CD8-positive, alpha-beta memory T cell (primary cell): Measurements from ENCODE around the gene RPL7A. TPM values are rescaled to one million over a fixed set of nuclear protein-coding genes. Genes with fewer than 3 reads are reported as not detected.

Experiments used
- CTCF ChIA-PET: fragments of 350-600 bp; sonication (Branson Sonifier 250); formaldehyde crosslinking; loops from one replicate; lab custom pipeline; 2021; ENCODE audit warnings: antibody characterized with exemption; lab: Charles Lee
- POLR2A ChIA-PET: fragments of 350-600 bp; sonication (Branson Sonifier 250); formaldehyde crosslinking; loops from one replicate; lab custom pipeline; 2021; ENCODE audit warnings: antibody characterized with exemption; lab: Charles Lee
- DNase-seq, 5 donors: peaks; one replicate each; pipeline versions ENCODE4 v3.0.0 to v3.0.0-alpha.2; 2020 to 2022; ENCODE audit warnings: mixed read lengths in 1 of 5
- H3K27ac ChIP-seq: one replicate; pipeline ENCODE4 v1.7.0; 2013; ENCODE audit warnings: low read depth, mild to moderate bottlenecking, low read length, moderate library complexity
- H3K27me3 ChIP-seq: 2 replicates; pipeline ENCODE4 v1.7.0; 2013; ENCODE audit warnings: low read length, mild to moderate bottlenecking; ENCODE audit not compliant: insufficient read depth, poor library complexity, severe bottlenecking
- H3K36me3 ChIP-seq: 2 replicates; pipeline ENCODE4 v1.7.0; 2013; ENCODE audit warnings: mild to moderate bottlenecking, low read length, moderate library complexity; ENCODE audit not compliant: insufficient read depth
- H3K4me1 ChIP-seq: 2 replicates; pipeline ENCODE4 v1.7.0; 2013; ENCODE audit warnings: mild to moderate bottlenecking, low read length, moderate library complexity; ENCODE audit not compliant: insufficient read depth
- H3K4me3 ChIP-seq: 2 replicates; pipeline ENCODE4 v1.7.0; 2013; ENCODE audit warnings: mild to moderate bottlenecking, low read length
- H3K9me3 ChIP-seq: 2 replicates; pipeline ENCODE4 v1.7.0; 2013; ENCODE audit warnings: mild to moderate bottlenecking, low read length
- H3K27ac Mint-ChIP-seq, 8 donors: one replicate each; pipeline ENCODE4 v1.8.0; 2020 to 2021; ENCODE audit warnings: mixed read lengths in 8 of 8, mild to moderate bottlenecking in 6 of 8, inconsistent platforms in 3 of 8, moderate library complexity in 3 of 8
- H3K27me3 Mint-ChIP-seq, 2 donors: one replicate each; pipeline ENCODE4 v1.8.0; 2020 to 2021; ENCODE audit warnings: mixed read lengths in 2 of 2, mild to moderate bottlenecking in 1 of 2, moderate library complexity in 1 of 2
- H3K36me3 Mint-ChIP-seq, 3 donors: one replicate each; pipeline ENCODE4 v1.8.0; 2020 to 2021; ENCODE audit warnings: mixed read lengths in 3 of 3, inconsistent platforms in 1 of 3, mild to moderate bottlenecking in 1 of 3
- H3K4me1 Mint-ChIP-seq, 3 donors: one replicate each; pipeline ENCODE4 v1.8.0; 2020 to 2021; ENCODE audit warnings: mixed read lengths in 3 of 3, inconsistent platforms in 1 of 3, mild to moderate bottlenecking in 1 of 3
- H3K4me3 Mint-ChIP-seq, 7 donors: one replicate each; pipeline ENCODE4 v1.8.0; 2020 to 2021; ENCODE audit warnings: mixed read lengths in 7 of 7, mild to moderate bottlenecking in 6 of 7, moderate library complexity in 4 of 7, inconsistent platforms in 2 of 7
- H3K9me3 Mint-ChIP-seq, 5 donors: one replicate each; pipeline ENCODE4 v1.8.0; 2020 to 2022; ENCODE audit warnings: mixed read lengths in 5 of 5, mild to moderate bottlenecking in 3 of 5, moderate library complexity in 2 of 5, inconsistent platforms in 1 of 5
- polyA plus RNA-seq: library from polyadenylated mRNA; unstranded; fragments of 300-500 nt; fragmentation: Illumina TruSeq; gene quantifications from one replicate; pipeline ENCODE4 v1.2.3, GENCODE V29; 2021
- total RNA-seq, 2 experiments: library from RNA; stranded (reverse); gene quantifications; one replicate each; pipeline ENCODE4 v1.2.3, GENCODE V29; 2021

Gene RPL7A
- total and polyA plus RNA-seq, 3 experiments from 2014 or later = 1,038 to 3,155 (median 3,139) TPM

DNA sequence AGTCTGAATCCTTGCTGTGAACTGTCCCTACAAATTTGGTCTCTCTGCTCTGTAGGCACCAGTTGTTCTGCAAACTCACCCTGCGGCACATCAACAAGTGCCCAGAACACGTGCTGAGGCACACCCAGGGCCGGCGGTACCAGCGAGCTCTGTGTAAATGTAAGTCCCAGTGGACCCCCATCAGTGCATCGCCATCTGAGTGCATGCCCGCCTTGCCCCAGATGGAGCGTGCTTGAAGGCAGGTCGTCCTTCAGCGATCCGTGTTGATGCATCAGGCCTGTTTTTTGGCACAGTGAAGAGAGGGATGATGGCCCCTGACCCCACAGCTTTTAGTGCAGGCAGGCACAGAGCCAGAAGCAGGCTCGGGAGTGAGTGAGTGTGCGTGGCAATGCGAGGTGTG, 9.6 kb downstream of the RPL7A start:
- H3K9me3 ChIP-seq = no peaks in the 10 kb centered on the region
- peaks cover 0 to 3% of the 10 kb centered on the region in 2 donors for H3K27me3 Mint-ChIP-seq
- no peak for DNase-seq
- H3K4me3 Mint-ChIP-seq = peak overlapping the region; percentile 68 to 94 (median 81)
- H3K9me3 Mint-ChIP-seq = no peaks in the 10 kb centered on the region
- H3K4me3 ChIP-seq = peak overlapping the region; percentile 17
- H3K27ac Mint-ChIP-seq = peak overlapping the region; percentile 17 to 90 (median 74)
- H3K27me3 ChIP-seq = no peaks in the 10 kb centered on the region
- CTCF ChIA-PET = interaction anchor here (1.0 to 8.2 kb wide), 8 partner anchors 8 to 203 kb away, joined by 3 to 84 read pairs (median 5); no protein-coding TSS in a partner anchor
- H3K4me1 ChIP-seq = peaks cover 35% of the 10 kb centered on the region
- H3K36me3 Mint-ChIP-seq = peaks cover 3 to 69% (median 4%) of the 10 kb centered on the region in 3 donors
- peaks cover 39% of the 10 kb centered on the region for H3K36me3 ChIP-seq
- no peak overlapping the region for H3K27ac ChIP-seq
- H3K4me1 Mint-ChIP-seq = peaks cover 25 to 54% (median 32%) of the 10 kb centered on the region in 3 donors
- POLR2A ChIA-PET = interaction anchor here (2.0 to 5.9 kb wide), 3 partner anchors 10 to 17 kb away, joined by 13 to 58 read pairs (median 25); partner anchors contain the start of genes MED22 and RPL7A

DNA sequence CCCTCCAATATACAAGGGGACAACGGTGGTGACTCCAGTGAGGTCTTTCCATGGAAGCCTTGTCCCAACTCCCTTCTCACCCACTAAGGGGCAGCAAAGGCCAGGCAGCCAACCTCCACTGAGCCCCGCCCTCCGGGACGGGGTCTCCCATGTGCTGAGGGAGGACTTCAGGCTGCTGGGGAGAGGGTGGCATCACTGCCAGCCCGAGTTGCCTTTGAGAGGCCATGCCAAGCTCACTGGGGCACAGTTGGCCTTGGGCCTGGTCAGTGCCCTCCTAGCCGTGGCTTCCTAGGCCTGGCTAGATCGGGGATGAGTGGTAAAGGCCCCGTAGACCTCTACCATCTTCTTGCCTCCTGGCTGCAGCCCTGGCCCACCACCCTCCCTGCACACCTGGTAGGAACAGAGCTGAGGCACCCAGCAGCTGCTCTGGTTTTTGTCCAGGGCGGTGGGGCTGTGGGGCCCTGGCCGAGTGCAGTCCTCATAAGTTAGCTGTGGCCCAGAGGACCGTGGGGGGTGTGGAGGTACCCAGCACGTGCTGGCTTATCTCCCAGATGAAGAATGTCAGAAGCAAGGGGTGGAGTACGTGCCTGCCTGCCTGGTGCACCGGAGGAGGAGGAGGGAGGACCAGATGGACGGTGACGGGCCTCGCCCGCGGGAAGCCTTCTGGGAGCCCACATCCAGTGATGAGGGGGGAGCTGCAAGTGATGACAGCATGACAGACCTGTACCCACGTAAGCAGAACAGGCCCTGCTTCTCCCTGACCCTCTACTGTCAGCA, 11.6 kb downstream of the RPL7A start:
- POLR2A ChIA-PET = interaction anchor here (5.9 kb wide), 1 partner anchor 12 kb away, joined by 58 read pairs; no protein-coding TSS in a partner anchor

DNA sequence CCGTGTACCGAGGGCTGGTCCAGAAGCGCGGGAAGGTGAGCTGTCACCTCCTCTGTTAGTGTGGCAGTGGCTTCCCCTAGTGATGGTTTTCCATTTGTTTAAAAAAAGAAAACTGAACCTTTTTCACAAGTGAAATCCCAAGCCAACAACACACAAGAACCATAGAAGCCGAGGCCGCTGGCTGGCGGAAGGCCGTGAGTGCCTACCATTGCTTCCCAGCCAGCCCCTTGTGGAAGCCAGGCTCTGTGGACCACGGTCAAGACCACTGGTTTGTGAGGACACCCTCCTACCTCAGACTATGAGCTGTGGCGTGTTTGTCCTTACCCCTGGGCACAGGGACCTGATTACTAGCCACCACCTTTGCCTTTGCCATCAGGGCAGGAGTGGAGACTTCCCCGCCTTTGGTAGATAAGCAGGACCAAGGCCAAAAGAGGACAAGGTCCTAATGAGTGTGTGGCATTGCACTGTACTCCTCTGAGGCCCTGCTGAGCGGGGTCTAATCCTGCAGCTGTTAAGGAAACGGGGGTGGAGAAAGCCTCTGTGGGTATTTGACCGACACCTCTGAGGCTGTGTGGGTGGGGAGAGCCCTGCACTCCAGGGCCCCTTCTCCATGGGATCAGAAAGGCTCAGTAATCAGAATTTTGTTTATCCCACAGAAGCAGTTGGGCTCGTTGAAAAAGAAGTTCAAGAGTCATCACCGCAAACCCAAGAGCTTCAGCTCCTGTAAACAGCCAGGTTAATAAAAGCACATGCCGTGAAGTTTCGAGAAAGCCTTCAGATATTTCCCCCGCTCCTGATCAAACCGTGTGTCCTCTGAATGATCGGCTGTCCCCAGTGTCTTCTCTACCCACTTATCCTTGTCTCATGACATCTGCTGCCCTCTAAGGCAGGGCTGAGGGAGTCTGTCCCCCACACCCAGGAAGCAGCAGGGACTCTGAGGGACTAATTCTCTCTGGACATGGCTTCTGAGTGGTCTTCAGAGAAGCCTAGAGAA, 12.7 kb downstream of the RPL7A start:
- peaks cover 31 to 65% (median 31%) of the 10 kb centered on the region in 3 donors for H3K4me1 Mint-ChIP-seq
- POLR2A ChIA-PET = no interaction called here
- no peaks in the 10 kb centered on the region for H3K9me3 ChIP-seq
- H3K36me3 Mint-ChIP-seq = peaks cover 4 to 85% (median 9%) of the 10 kb centered on the region in 3 donors
- peaks cover 21% of the 10 kb centered on the region for H3K4me1 ChIP-seq
- no peaks in the 10 kb centered on the region for H3K9me3 Mint-ChIP-seq
- peak overlapping the region in 1 of 7 donors; percentile 76 for H3K4me3 Mint-ChIP-seq
- no peaks in the 10 kb centered on the region for H3K27me3 ChIP-seq
- H3K27me3 Mint-ChIP-seq = peaks cover 0 to 3% of the 10 kb centered on the region in 2 donors
- DNase-seq = no peak
- H3K27ac Mint-ChIP-seq = peak overlapping the region in 6 of 8 donors; percentile 54 to 95 (median 76)
- no peak overlapping the region for H3K4me3 ChIP-seq
- CTCF ChIA-PET = interaction anchor here (1.2 to 8.2 kb wide), 2 partner anchors 12 to 45 kb away, joined by 3 to 84 read pairs; no protein-coding TSS in a partner anchor
- H3K27ac ChIP-seq = no peak overlapping the region
- peaks cover 58% of the 10 kb centered on the region for H3K36me3 ChIP-seq

More for the DNA sequence above, 11.6 kb downstream of the RPL7A start:
- Mint-ChIP-seq H3K36me3 (peaks cover 4 to 74% (median 9%) of the 10 kb centered on the region in 3 donors), H3K27ac (peak overlapping the region in 7 of 8 donors; percentile 39 to 88 (median 66)), H3K27me3 (peaks cover 0 to 3% of the 10 kb centered on the region in 2 donors), H3K4me1 (peaks cover 28 to 62% (median 30%) of the 10 kb centered on the region in 3 donors), H3K9me3 (no peaks in the 10 kb centered on the region), H3K4me3 (peak overlapping the region in 3 of 7 donors; percentile 36 to 82 (median 75))
- Histone ChIP-seq H3K27ac (no peak overlapping the region), H3K27me3 (no peaks in the 10 kb centered on the region), H3K4me1 (peaks cover 32% of the 10 kb centered on the region), H3K9me3 (no peaks in the 10 kb centered on the region), H3K4me3 (no peak overlapping the region), H3K36me3 (peaks cover 47% of the 10 kb centered on the region)
- DNase-seq = no peak
- CTCF ChIA-PET = interaction anchor here (1.5 to 8.2 kb wide), 2 partner anchors 13 to 205 kb away, joined by 3 to 84 read pairs; no protein-coding TSS in a partner anchor

DNA sequence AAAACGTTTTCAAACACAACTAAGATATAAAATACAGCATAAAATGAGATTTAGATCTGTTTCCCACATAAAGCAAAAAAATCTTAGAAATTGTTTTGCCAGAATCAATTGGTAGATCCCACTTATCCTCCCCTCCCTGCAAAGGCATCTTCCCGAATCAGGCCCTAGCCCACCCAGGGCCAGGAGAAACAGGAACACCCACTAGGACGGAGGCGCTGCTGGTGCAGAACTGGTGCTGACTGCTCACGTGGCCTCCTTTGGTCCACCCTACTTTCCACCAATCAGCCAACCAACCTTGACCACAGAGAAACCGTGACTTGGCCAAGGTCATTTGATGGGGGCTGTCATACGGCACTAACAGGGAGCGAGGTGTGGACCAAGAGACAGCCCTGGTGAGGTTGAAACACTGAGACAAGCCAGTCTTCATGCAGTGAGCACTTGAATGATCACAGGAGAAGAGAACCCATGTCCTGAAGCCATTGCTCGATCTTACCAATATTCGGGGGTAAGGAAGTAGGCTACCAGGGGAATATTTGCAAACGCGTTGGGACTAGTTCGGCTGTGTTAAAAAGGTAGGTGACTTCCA, 13.6 kb downstream of the RPL7A start:
- H3K4me3 Mint-ChIP-seq = peak overlapping the region in 1 of 7 donors; percentile 76
- H3K36me3 Mint-ChIP-seq = peaks cover 4 to 91% (median 11%) of the 10 kb centered on the region in 3 donors
- Histone ChIP-seq H3K27me3 (no peaks in the 10 kb centered on the region), H3K9me3 (no peaks in the 10 kb centered on the region), H3K36me3 (peaks cover 67% of the 10 kb centered on the region), H3K4me1 (peaks cover 18% of the 10 kb centered on the region), H3K4me3 (no peak overlapping the region), H3K27ac (no peak overlapping the region)
- ChIA-PET POLR2A (no interaction called here), CTCF (interaction anchor here (1.2 to 1.7 kb wide), 2 partner anchors 10 to 44 kb away, joined by 3 to 7 read pairs; no protein-coding TSS in a partner anchor)
- H3K27ac Mint-ChIP-seq = peak overlapping the region in 6 of 8 donors; percentile 50 to 95 (median 76)
- DNase-seq = no peak
- H3K9me3 Mint-ChIP-seq = no peaks in the 10 kb centered on the region
- H3K27me3 Mint-ChIP-seq = no peaks in the 10 kb centered on the region
- peaks cover 32 to 70% (median 39%) of the 10 kb centered on the region in 3 donors for H3K4me1 Mint-ChIP-seq

DNA sequence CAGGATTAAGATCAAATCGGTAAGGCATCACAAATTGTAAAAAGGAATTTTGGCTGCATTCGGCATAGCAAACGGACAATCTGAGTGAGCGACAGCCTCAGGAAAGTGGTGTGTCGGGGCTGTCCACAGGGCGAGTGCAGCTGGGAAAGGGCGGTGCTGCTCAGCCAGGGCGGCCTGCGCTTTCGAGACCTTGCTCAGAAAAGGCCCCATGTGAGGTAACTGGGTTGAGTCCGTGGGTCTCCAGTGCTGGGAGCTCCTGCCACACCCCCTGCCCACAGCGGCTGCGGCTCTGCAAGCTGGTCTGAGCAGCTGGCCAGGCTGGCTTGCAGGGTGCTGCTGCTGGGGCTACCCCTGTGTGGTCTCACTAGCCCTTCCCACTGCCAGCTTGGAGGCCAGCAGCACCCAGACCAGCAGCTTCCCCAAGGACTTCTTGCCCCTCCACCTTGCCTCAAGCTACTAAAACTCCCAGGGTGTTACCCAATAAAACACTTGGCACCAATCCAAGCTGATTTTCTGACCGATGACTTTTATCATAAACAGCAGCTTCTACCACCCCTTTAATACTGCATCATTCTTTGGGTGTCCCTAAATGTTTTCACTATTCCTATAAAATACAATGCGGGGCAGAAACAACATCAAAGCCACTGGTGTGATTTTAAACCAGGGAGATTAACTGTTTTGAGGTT, 14.5 kb downstream of the RPL7A start:
- Histone ChIP-seq H3K4me3 (no peak overlapping the region), H3K27ac (no peak overlapping the region), H3K9me3 (no peaks in the 10 kb centered on the region), H3K36me3 (peaks cover 75% of the 10 kb centered on the region), H3K4me1 (peaks cover 20% of the 10 kb centered on the region), H3K27me3 (no peaks in the 10 kb centered on the region)
- peak overlapping the region in 1 of 7 donors; percentile 76 for H3K4me3 Mint-ChIP-seq
- peaks cover 30 to 72% (median 33%) of the 10 kb centered on the region in 3 donors for H3K4me1 Mint-ChIP-seq
- ChIA-PET POLR2A (interaction anchor here (0.5 to 0.7 kb wide), 2 partner anchors 12 to 57 kb away, joined by 4 read pairs; no protein-coding TSS in a partner anchor), CTCF (interaction anchor here (1.0 to 3.4 kb wide), 3 partner anchors 9 to 42 kb away, joined by 3 to 10 read pairs (median 7); no protein-coding TSS in a partner anchor)
- peak overlapping the region in 4 of 8 donors; percentile 12 to 87 (median 46) for H3K27ac Mint-ChIP-seq
- peaks cover 4 to 96% (median 11%) of the 10 kb centered on the region in 3 donors for H3K36me3 Mint-ChIP-seq
- H3K27me3 Mint-ChIP-seq = no peaks in the 10 kb centered on the region
- DNase-seq = no peak
- H3K9me3 Mint-ChIP-seq = no peaks in the 10 kb centered on the region

DNA sequence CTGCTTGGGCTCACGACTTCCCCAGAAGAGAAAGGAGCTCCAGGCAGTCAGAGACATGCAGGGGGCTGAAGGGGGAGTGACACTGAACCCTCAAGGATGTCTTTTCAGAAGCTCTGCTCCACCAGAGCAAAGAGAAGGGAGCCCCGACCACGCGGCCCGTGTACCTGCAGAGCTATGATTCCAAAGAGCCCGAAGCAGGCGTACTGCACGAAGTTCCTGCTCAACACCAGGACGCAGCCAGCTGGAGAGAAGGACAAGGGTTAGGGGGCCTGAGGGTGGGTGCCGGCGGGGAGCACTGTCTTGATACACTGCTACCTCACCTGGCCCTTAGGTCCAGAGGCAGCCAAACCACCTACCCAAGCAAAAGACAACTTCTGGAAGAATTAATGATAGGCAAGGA, 18.4 kb downstream of the RPL7A start:
- Histone ChIP-seq H3K4me3 (no peak overlapping the region), H3K4me1 (peaks cover 47% of the 10 kb centered on the region), H3K36me3 (peaks cover 56% of the 10 kb centered on the region), H3K27ac (no peak overlapping the region), H3K9me3 (no peaks in the 10 kb centered on the region), H3K27me3 (no peaks in the 10 kb centered on the region)
- peak overlapping the region in 4 of 8 donors; percentile 36 to 62 (median 53) for H3K27ac Mint-ChIP-seq
- H3K36me3 Mint-ChIP-seq = peaks cover 3 to 86% (median 16%) of the 10 kb centered on the region in 3 donors
- ChIA-PET CTCF (interaction anchor here (0.9 to 2.8 kb wide), 3 partner anchors 10 to 180 kb away, joined by 3 to 11 read pairs (median 8); partner anchors contain the start of genes SURF1 and SURF2), POLR2A (no interaction called here)
- H3K4me3 Mint-ChIP-seq = no peak overlapping the region
- no peaks in the 10 kb centered on the region for H3K27me3 Mint-ChIP-seq
- no peak for DNase-seq
- H3K4me1 Mint-ChIP-seq = peaks cover 51 to 87% (median 51%) of the 10 kb centered on the region in 3 donors
- H3K9me3 Mint-ChIP-seq = no peaks in the 10 kb centered on the region
